ENCODE measurements around the gene STK17B.

- TF ChIP-seq CTCF (conservative IDR thresholded peaks at IDR 0.05; ENCODE audit: low read length) (no peak), EZH2phosphoT487 (IDR thresholded peaks at IDR 0.05; ENCODE audit: borderline replicate concordance, low read depth, low read length) (no peak)
These were observed 6.4 kb downstream of the STK17B start for GRCh38 chr2:196165016-196165415.

Data from OCI-LY7 (cell line).